A673 (cell line): ENCODE data around the gene BET1. TPM values are rescaled to one million over a fixed set of nuclear protein-coding genes. Genes with fewer than 3 reads are reported as not detected.

Experiments
- BruUV-seq: library from RNA; stranded (reverse); fragments of 400-500 nt; replicated peaks from 2 replicates; lab custom pipeline; 2021; lab: Mats Ljungman, UMichigan
- CTCF ChIA-PET: fragments of 300-600 bp; sonication (Branson Sonifier 250); formaldehyde crosslinking; loops from one replicate; lab custom pipeline; 2022; ENCODE audit warnings: antibody characterized with exemption; lab: Charles Lee
- POLR2A ChIA-PET: fragments of 300-600 bp; sonication (Branson Sonifier 250); formaldehyde crosslinking; loops from one replicate; lab custom pipeline; 2022; ENCODE audit warnings: antibody characterized with exemption; ENCODE audit not compliant: low non-redundant PET; lab: Charles Lee
- DNase-seq: peaks from one replicate; pipeline ENCODE4 v3.0.0-alpha.2; 2015; ENCODE audit warnings: low spot score
- H3K27ac ChIP-seq: fragments of 200-600 bp; sonication (generic); 2 replicates; pipeline ENCODE4 v1.5.1; 2016; ENCODE audit warnings: mixed run types, low read depth, mild to moderate bottlenecking, mixed read lengths, antibody characterized with exemption, low read length; ENCODE audit not compliant: poor library complexity, severe bottlenecking
- H3K27me3 ChIP-seq: fragments of 200-600 bp; sonication (generic); replicated peaks from 2 replicates; pipeline ENCODE4 v1.6.1; 2017; ENCODE audit warnings: mixed run types, low read depth, mild to moderate bottlenecking, mixed read lengths, antibody characterized with exemption, low read length; ENCODE audit not compliant: insufficient read depth, poor library complexity
- H3K36me3 ChIP-seq: fragments of 200-600 bp; sonication (generic); 2 replicates; pipeline ENCODE4 v1.6.1; 2016; ENCODE audit warnings: mixed run types, mild to moderate bottlenecking, mixed read lengths, antibody characterized with exemption, low read length; ENCODE audit not compliant: insufficient read depth, poor library complexity, severe bottlenecking
- H3K4me1 ChIP-seq: fragments of 200-600 bp; sonication (generic); 2 replicates; pipeline ENCODE4 v1.6.1; 2017; ENCODE audit warnings: mixed run types, mild to moderate bottlenecking, mixed read lengths, antibody characterized with exemption, low read length; ENCODE audit not compliant: insufficient read depth, poor library complexity, severe bottlenecking
- H3K4me3 ChIP-seq: fragments of 200-600 bp; sonication (generic); 2 replicates; pipeline ENCODE4 v1.5.1; 2016; ENCODE audit warnings: low read depth, mixed run types, mild to moderate bottlenecking, mixed read lengths, low read length; ENCODE audit not compliant: poor library complexity, severe bottlenecking
- H3K9me3 ChIP-seq: fragments of 200-600 bp; sonication (generic); 2 replicates; pipeline ENCODE4 v1.6.1; 2016; ENCODE audit warnings: mixed run types, low read depth, mild to moderate bottlenecking, mixed read lengths, antibody characterized with exemption, low read length; ENCODE audit not compliant: poor library complexity, severe bottlenecking
- CTCF ChIP-seq: fragments of 300-800, 200-600 bp; sonication (generic); conservative IDR thresholded peaks from 2 replicates; pipeline ENCODE4 v1.5.1; 2017; ENCODE audit warnings: low read depth, mild to moderate bottlenecking, antibody characterized with exemption, low read length, moderate library complexity, mixed read lengths
- EZH2 ChIP-seq: fragments of 200-600 bp; sonication (generic); IDR thresholded peaks from 2 replicates; pipeline ENCODE4 v1.6.1; 2017; ENCODE audit warnings: borderline replicate concordance, low read depth, mild to moderate bottlenecking, mixed read lengths, antibody characterized with exemption, low read length; ENCODE audit not compliant: poor library complexity, severe bottlenecking
- intact Hi-C: fragments of 100-400 bp; cut with micrococcal nuclease; formaldehyde crosslinking; loops from one replicate; pipeline ENCODE4 v1.10.0; 2022; ENCODE audit not compliant: unreplicated experiment
- total RNA-seq: library from RNA; stranded (reverse); gene quantifications from 2 replicates; pipeline ENCODE4 v1.2.3, GENCODE V29; 2021

Gene BET1
- total RNA-seq, 1 experiment from 2014 or later = 19.2 TPM

DNA sequence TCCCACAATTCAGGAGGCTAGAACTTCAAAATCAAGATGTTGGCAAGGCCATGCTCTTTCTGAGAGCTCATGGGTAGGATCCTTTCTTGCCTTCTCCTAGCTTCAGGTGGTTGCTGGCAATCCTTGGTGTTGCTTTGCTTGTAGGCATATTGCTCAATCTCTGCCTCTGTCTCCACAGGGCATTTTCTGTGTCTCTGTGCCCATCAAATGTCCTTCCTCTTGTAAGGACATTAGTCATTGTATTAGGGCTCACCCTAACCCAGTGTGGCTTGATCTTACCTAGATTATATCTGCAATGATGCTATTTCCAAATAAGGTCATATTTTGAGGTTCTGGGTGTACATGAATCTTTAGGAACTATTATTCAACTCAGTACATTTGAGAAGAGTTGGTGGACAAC, 20.1 kb downstream of the BET1 start:
- Histone ChIP-seq H3K27me3 (no peaks in the 10 kb centered on the region), H3K27ac (no peak overlapping the region), H3K36me3 (no peaks in the 10 kb centered on the region), H3K4me3 (no peak overlapping the region), H3K9me3 (no peaks in the 10 kb centered on the region), H3K4me1 (no peaks in the 10 kb centered on the region)
- BruUV-seq = no TSS peak
- no peak for DNase-seq
- intact Hi-C loops = no loop called here
- ChIA-PET CTCF (no interaction called here), POLR2A (no interaction called here)
- no peak for TF ChIP-seq CTCF
- no peak for TF ChIP-seq EZH2

GRCh38 chr7:93981480-93981874, 22.7 kb downstream of the BET1 start:
- Histone ChIP-seq H3K36me3 (no peaks in the 10 kb centered on the region), H3K27ac (no peak overlapping the region), H3K9me3 (no peaks in the 10 kb centered on the region), H3K4me1 (peaks cover 4% of the 10 kb centered on the region), H3K4me3 (no peak overlapping the region), H3K27me3 (no peaks in the 10 kb centered on the region)
- CTCF ChIA-PET = no interaction called here
- no TSS peak for BruUV-seq
- no peak for DNase-seq
- POLR2A ChIA-PET = no interaction called here
- intact Hi-C loops = no loop called here
- no peak for TF ChIP-seq EZH2

- BruUV-seq = no TSS peak
- intact Hi-C loops = no loop called here
- no peaks in the 10 kb centered on the region for H3K9me3 ChIP-seq
- H3K4me3 ChIP-seq = no peak overlapping the region
- TF ChIP-seq CTCF (no peak), EZH2 (no peak)
- no peak overlapping the region for H3K27ac ChIP-seq
- ChIA-PET CTCF (no interaction called here), POLR2A (no interaction called here)
- peaks cover 4% of the 10 kb centered on the region for H3K27me3 ChIP-seq
- peaks cover 4% of the 10 kb centered on the region for H3K4me1 ChIP-seq
- DNase-seq = no peak
- H3K36me3 ChIP-seq = no peaks in the 10 kb centered on the region
These were observed 23.2 kb downstream of the BET1 start for GRCh38 chr7:93980744-93981479.
